ENCODE results near the gene KDM4C.

GRCh38 chr9:6733257-6733656 lies 24.5 kb upstream of the KDM4C start:
- TF ChIP-seq CTCF (IDR thresholded peaks at IDR 0.05) (no peak), POLR2A (IDR thresholded peaks at IDR 0.05; ENCODE audit: low read depth) (no peak), POLR2AphosphoS5 (IDR thresholded peaks at IDR 0.05) (no peak), EP300 (IDR thresholded peaks at IDR 0.05) (no peak)
